ENCODE results near the gene EPHA2.

- TF ChIP-seq CTCF (conservative IDR thresholded peaks at IDR 0.05 in 1 of 2, IDR thresholded peaks at IDR 0.05 in 1 of 2; ENCODE audit: low read depth in 1 of 2, low read length in 2 of 2) (no peak), EZH2 (IDR thresholded peaks at IDR 0.05; ENCODE audit: low read length, missing control alignments) (no peak)
Measured at GRCh38 chr1:16172964-16173446, 17.1 kb upstream of the EPHA2 start.

Data from fibroblast of lung (primary cell).